Activated CD4-positive, alpha-beta T cell treated with anti-CD3 and anti-CD28 coated beads, Interleukin-2, amount 10 ng/mL, durations not matched to agents 24 days and 14 days (primary cell): ENCODE measurements around the gene DENND4A. TPM values are rescaled to one million over a fixed set of nuclear protein-coding genes. Genes with fewer than 3 reads are reported as not detected.
A peak's percentile ranks its signal among the peaks of the same experiment; 100 is the strongest.
"Not testable (repeated sequence)": the region's sequence is repeated elsewhere in the genome, so short reads cannot be mapped to it uniquely, and the experiment has no call there.

Experiments used
- DNase-seq: peaks from one replicate; pipeline ENCODE4 v3.0.0; 2022
- H3K27ac Mint-ChIP-seq: one replicate; pipeline ENCODE4 v1.8.0; 2022; ENCODE audit warnings: mild to moderate bottlenecking, mixed read lengths
- H3K27me3 Mint-ChIP-seq: one replicate; pipeline ENCODE4 v1.8.0; 2022; ENCODE audit warnings: mixed read lengths
- H3K36me3 Mint-ChIP-seq: one replicate; pipeline ENCODE4 v1.8.0; 2022; ENCODE audit warnings: low read depth, mild to moderate bottlenecking, mixed read lengths
- H3K4me1 Mint-ChIP-seq: one replicate; pipeline ENCODE4 v1.8.0; 2021; ENCODE audit warnings: mixed read lengths
- H3K4me3 Mint-ChIP-seq: one replicate; pipeline ENCODE4 v1.8.0; 2022; ENCODE audit warnings: mild to moderate bottlenecking, moderate library complexity, mixed read lengths
- H3K9me3 Mint-ChIP-seq: one replicate; pipeline ENCODE4 v1.8.0; 2021; ENCODE audit warnings: mixed read lengths
- intact Hi-C: fragments of 100-400 bp; cut with micrococcal nuclease; formaldehyde crosslinking; loops from one replicate; pipeline ENCODE4 v1.15.1; 2023
- total RNA-seq: library from RNA; stranded (reverse); gene quantifications from 2 replicates; pipeline ENCODE4 v1.2.3, GENCODE V29; 2022

DENND4A gene
- total RNA-seq, 1 donor from 2014 or later: 48.3 TPM

GRCh38 chr15:65828585-65828984, 36.5 kb upstream of the DENND4A start:
- peak; percentile 82 for DNase-seq
- intact Hi-C loops: loop anchor here (5.0 kb wide), 1 partner anchor 191 kb away; no protein-coding TSS in a partner anchor
- Mint-ChIP-seq H3K9me3 (no peaks in the 10 kb centered on the region), H3K4me3 (peak overlapping the region; percentile 34), H3K4me1 (peaks cover 50% of the 10 kb centered on the region), H3K27me3 (no peaks in the 10 kb centered on the region), H3K36me3 (no peaks in the 10 kb centered on the region), H3K27ac (peak overlapping the region; percentile 86)

- H3K4me1 Mint-ChIP-seq: peaks cover 38% of the 10 kb centered on the region
- peak; percentile 66 for DNase-seq
- H3K27ac Mint-ChIP-seq: peak overlapping the region; percentile 85
- intact Hi-C loops: loop anchor here (5.0 kb wide), 1 partner anchor 190 kb away; no protein-coding TSS in a partner anchor
- H3K36me3 Mint-ChIP-seq: no peaks in the 10 kb centered on the region
- no peaks in the 10 kb centered on the region for H3K27me3 Mint-ChIP-seq
- peak overlapping the region; percentile 35 for H3K4me3 Mint-ChIP-seq
- no peaks in the 10 kb centered on the region for H3K9me3 Mint-ChIP-seq
Measured at GRCh38 chr15:65827065-65827464, 35.0 kb upstream of the DENND4A start.

GRCh38 chr15:65824941-65825544, 33.0 kb upstream of the DENND4A start:
- intact Hi-C loops: loop anchor here (5.0 kb wide), 1 partner anchor 188 kb away; no protein-coding TSS in a partner anchor

GRCh38 chr15:65824031-65824743, 32.1 kb upstream of the DENND4A start:
- no peaks in the 10 kb centered on the region for H3K27me3 Mint-ChIP-seq
- H3K4me3 Mint-ChIP-seq: no peak overlapping the region
- H3K9me3 Mint-ChIP-seq: no peaks in the 10 kb centered on the region
- intact Hi-C loops: no loop called here
- H3K36me3 Mint-ChIP-seq: no peaks in the 10 kb centered on the region
- peak; percentile 70 for DNase-seq
- H3K4me1 Mint-ChIP-seq: peaks cover 47% of the 10 kb centered on the region
- no peak overlapping the region for H3K27ac Mint-ChIP-seq

More at GRCh38 chr15:65824941-65825544, 33.0 kb upstream of the DENND4A start:
- Mint-ChIP-seq H3K27ac (no peak overlapping the region), H3K36me3 (no peaks in the 10 kb centered on the region), H3K9me3 (no peaks in the 10 kb centered on the region), H3K4me3 (no peak overlapping the region), H3K27me3 (no peaks in the 10 kb centered on the region), H3K4me1 (peaks cover 42% of the 10 kb centered on the region)
- DNase-seq: no peak

- Mint-ChIP-seq H3K4me3 (no peak overlapping the region), H3K27me3 (no peaks in the 10 kb centered on the region), H3K9me3 (peaks cover 3% of the 10 kb centered on the region), H3K27ac (no peak overlapping the region), H3K36me3 (no peaks in the 10 kb centered on the region), H3K4me1 (peaks cover 46% of the 10 kb centered on the region)
- DNase-seq: no peak
- intact Hi-C loops: no loop called here
Measured at GRCh38 chr15:65822316-65822715, 30.2 kb upstream of the DENND4A start.

GRCh38 chr15:65821070-65821469, 29.0 kb upstream of the DENND4A start:
- no peaks in the 10 kb centered on the region for H3K36me3 Mint-ChIP-seq
- H3K4me3 Mint-ChIP-seq: peak overlapping the region; percentile 38
- H3K9me3 Mint-ChIP-seq: peaks cover 3% of the 10 kb centered on the region
- no peak for DNase-seq
- H3K4me1 Mint-ChIP-seq: peaks cover 47% of the 10 kb centered on the region
- intact Hi-C loops: no loop called here
- H3K27ac Mint-ChIP-seq: peak overlapping the region; percentile 85
- H3K27me3 Mint-ChIP-seq: no peaks in the 10 kb centered on the region

GRCh38 chr15:65819563-65819960, 27.5 kb upstream of the DENND4A start:
- Mint-ChIP-seq H3K4me1 (peaks cover 48% of the 10 kb centered on the region), H3K9me3 (peaks cover 3% of the 10 kb centered on the region), H3K36me3 (no peaks in the 10 kb centered on the region), H3K4me3 (peak overlapping the region; percentile 61), H3K27me3 (no peaks in the 10 kb centered on the region), H3K27ac (peak overlapping the region; percentile 85)
- intact Hi-C loops: loop anchor here (1.0 to 5.0 kb wide), 5 partner anchors 13 to 68 kb away; partner anchors contain the start of genes DENND4A and RAB11A
- no peak for DNase-seq

- peak; percentile 81 for DNase-seq
- peak overlapping the region; percentile 61 for H3K4me3 Mint-ChIP-seq
- H3K4me1 Mint-ChIP-seq: peaks cover 44% of the 10 kb centered on the region
Measured at GRCh38 chr15:65818927-65819562, 27.0 kb upstream of the DENND4A start.

GRCh38 chr15:65816441-65816840, 24.3 kb upstream of the DENND4A start:
- Mint-ChIP-seq H3K4me3 (no peak overlapping the region), H3K9me3 (peaks cover 7% of the 10 kb centered on the region), H3K4me1 (peaks cover 40% of the 10 kb centered on the region), H3K27me3 (no peaks in the 10 kb centered on the region), H3K36me3 (peaks cover 4% of the 10 kb centered on the region), H3K27ac (peak overlapping the region; percentile 28)
- intact Hi-C loops: loop anchor here (5.0 kb wide), 1 partner anchor 71 kb away; no protein-coding TSS in a partner anchor
- no peak for DNase-seq

More at GRCh38 chr15:65818927-65819562, 27.0 kb upstream of the DENND4A start:
- intact Hi-C loops: loop anchor here (1.0 to 5.0 kb wide), 6 partner anchors 14 to 68 kb away; partner anchors contain the start of genes DENND4A and RAB11A
- Mint-ChIP-seq H3K27ac (peak overlapping the region; percentile 85), H3K9me3 (peaks cover 3% of the 10 kb centered on the region), H3K27me3 (no peaks in the 10 kb centered on the region), H3K36me3 (no peaks in the 10 kb centered on the region)

- intact Hi-C loops: loop anchor here (5.0 kb wide), 1 partner anchor 71 kb away; no protein-coding TSS in a partner anchor
- DNase-seq: not testable (repeated sequence)
Measured at GRCh38 chr15:65816008-65816407, 23.9 kb upstream of the DENND4A start.

GRCh38 chr15:65814271-65814670, 22.2 kb upstream of the DENND4A start:
- intact Hi-C loops, H3K27ac Mint-ChIP-seq, H3K27me3 Mint-ChIP-seq, H3K36me3 Mint-ChIP-seq, H3K9me3 Mint-ChIP-seq, H3K4me3 Mint-ChIP-seq, DNase-seq: not testable (repeated sequence)
- H3K4me1 Mint-ChIP-seq: peaks cover 26% of the 10 kb centered on the region

More at GRCh38 chr15:65816008-65816407, 23.9 kb upstream of the DENND4A start:
- H3K36me3 Mint-ChIP-seq, H3K27me3 Mint-ChIP-seq, H3K4me3 Mint-ChIP-seq, H3K9me3 Mint-ChIP-seq: not testable (repeated sequence)
- peak overlapping the region; percentile 28 for H3K27ac Mint-ChIP-seq
- peaks cover 37% of the 10 kb centered on the region for H3K4me1 Mint-ChIP-seq

GRCh38 chr15:65812916-65813315, 20.8 kb upstream of the DENND4A start:
- H3K27ac Mint-ChIP-seq: no peak overlapping the region
- peaks cover 7% of the 10 kb centered on the region for H3K36me3 Mint-ChIP-seq
- H3K27me3 Mint-ChIP-seq: no peaks in the 10 kb centered on the region
- H3K9me3 Mint-ChIP-seq: peaks cover 5% of the 10 kb centered on the region
- peaks cover 14% of the 10 kb centered on the region for H3K4me1 Mint-ChIP-seq
- no peak overlapping the region for H3K4me3 Mint-ChIP-seq
- intact Hi-C loops: no loop called here
- DNase-seq: no peak

- no peak for DNase-seq
- intact Hi-C loops: no loop called here
- Mint-ChIP-seq H3K4me1 (peaks cover 16% of the 10 kb centered on the region), H3K36me3 (peaks cover 7% of the 10 kb centered on the region), H3K4me3 (no peak overlapping the region), H3K9me3 (peaks cover 4% of the 10 kb centered on the region), H3K27ac (no peak overlapping the region), H3K27me3 (no peaks in the 10 kb centered on the region)
Measured at GRCh38 chr15:65812467-65812866, 20.4 kb upstream of the DENND4A start.
